K562 (cell line): Measurements from ENCODE around the gene TERT. TPM values are rescaled to one million over a fixed set of nuclear protein-coding genes. Genes with fewer than 3 reads are reported as not detected.
A peak's percentile ranks its signal among the peaks of the same experiment; 100 is the strongest.

Source experiments
- ATAC-seq: fragments of 200-7000 bp; cut with Tn5 transposase; 3 replicates; pipeline ENCODE4 v1.9.1; 2020; ENCODE audit warnings: moderate library complexity
- BruUV-seq: library from RNA; stranded (reverse); fragments of 400-500 nt; replicated peaks from 2 replicates; lab custom pipeline; 2021; lab: Mats Ljungman, UMichigan
- CTCF ChIA-PET: fragments of 300-600 bp; formaldehyde crosslinking; extraction: SDS; loops from one replicate; lab custom pipeline; 2021; ENCODE audit warnings: low intra/inter-chr PET ratio; lab: Yijun Ruan, JAX
- POLR2A ChIA-PET: fragments of 300-600, 350-650 bp; sonication (Branson Sonifier 250); formaldehyde crosslinking; extraction: SDS; loops from one replicate; lab custom pipeline; 2021; ENCODE audit warnings: antibody characterized with exemption, inconsistent platforms; lab: Yijun Ruan, JAX
- DNase-seq, 4 experiments: peaks; one replicate each; pipeline versions ENCODE4 v3.0.0 to v3.0.0-alpha.2; 2011 to 2018; ENCODE audit warnings: low spot score in 3 of 4, mixed read lengths in 3 of 4; ENCODE audit errors: extremely low read depth in 1 of 4
- FAIRE-seq: peaks from 2 replicates; lab custom pipeline; 2011; peaks lifted over from hg19 to GRCh38; lab: Jason Lieb, UNC
- H2AFZ ChIP-seq: 2 replicates; pipeline ENCODE4 v1.6.0; 2011; ENCODE audit warnings: low read depth, low read length, control low read depth, inconsistent platforms
- H3K27ac ChIP-seq: fragments of 200-600 bp; 3 replicates; pipeline ENCODE4 v1.8.0; 2011; ENCODE audit warnings: low read depth, mild to moderate bottlenecking, control low read depth, inconsistent platforms, low read length, moderate library complexity, mixed read lengths; ENCODE audit errors: extremely low read depth
- H3K27me3 ChIP-seq, 2 experiments: fragments of 300-600 bp in 1 of 2; 2 replicates in 1 of 2; 3 replicates in 1 of 2; pipeline versions ENCODE4 v1.6.0 to v1.8.0; 2011; ENCODE audit warnings: inconsistent platforms in 2 of 2, low read length in 2 of 2, mild to moderate bottlenecking in 1 of 2, mixed read lengths in 1 of 2, moderate library complexity in 1 of 2; ENCODE audit not compliant: control insufficient read depth in 2 of 2, insufficient read depth in 2 of 2
- H3K36me3 ChIP-seq: fragments of 300-600 bp; 3 replicates; pipeline ENCODE4 v1.8.0; 2011; ENCODE audit warnings: mild to moderate bottlenecking, low read length, inconsistent platforms; ENCODE audit not compliant: control insufficient read depth, insufficient read depth
- H3K4me1 ChIP-seq, 2 experiments: fragments of 200-600 bp in 1 of 2; replicated peaks in 1 of 2; 2 replicates in 1 of 2; 3 replicates in 1 of 2; pipeline versions ENCODE4 v1.5.1 to v1.8.0; 2011; ENCODE audit warnings: inconsistent platforms in 2 of 2, low read length in 2 of 2, mild to moderate bottlenecking in 1 of 2, mixed read lengths in 1 of 2, moderate library complexity in 1 of 2; ENCODE audit not compliant: control insufficient read depth in 2 of 2, insufficient read depth in 2 of 2
- H3K4me2 ChIP-seq: 2 replicates; pipeline ENCODE4 v1.6.1; 2011; ENCODE audit warnings: low read length, control low read depth, inconsistent platforms, mixed read lengths; ENCODE audit not compliant: insufficient read depth
- H3K4me3 ChIP-seq: fragments of 200-600 bp; sonication (generic), shearing (Covaris generic); 2 replicates; pipeline ENCODE4 v1.5.1; 2016; ENCODE audit warnings: control low read depth, inconsistent platforms
- H3K79me2 ChIP-seq: fragments of 200-600 bp; 3 replicates; pipeline ENCODE4 v1.8.0; 2011; ENCODE audit warnings: low read length, inconsistent platforms; ENCODE audit not compliant: control insufficient read depth, insufficient read depth
- H3K9ac ChIP-seq, 2 experiments: 2 replicates each; pipeline versions ENCODE4 v1.6.0 to v1.6.1; 2011; ENCODE audit warnings: low read depth in 2 of 2, low read length in 2 of 2, control low read depth in 1 of 2, inconsistent platforms in 1 of 2, mild to moderate bottlenecking in 1 of 2, mixed read lengths in 1 of 2; ENCODE audit not compliant: insufficient read depth in 1 of 2
- H3K9me1 ChIP-seq: one replicate; pipeline ENCODE4 v1.6.0; 2011; ENCODE audit warnings: inconsistent platforms, mild to moderate bottlenecking, low read length, moderate library complexity; ENCODE audit not compliant: control insufficient read depth, insufficient read depth
- H3K9me3 ChIP-seq: replicated peaks from 2 replicates; pipeline ENCODE4 v1.5.1; 2011; ENCODE audit warnings: low read depth, low read length, inconsistent platforms; ENCODE audit not compliant: control insufficient read depth, insufficient read depth
- H4K20me1 ChIP-seq: replicated peaks from 2 replicates; pipeline ENCODE4 v1.6.1; 2011; ENCODE audit warnings: low read length, inconsistent platforms, mixed read lengths; ENCODE audit not compliant: control insufficient read depth, insufficient read depth
- BHLHE40 ChIP-seq: IDR thresholded peaks from 2 replicates; pipeline ENCODE4 v1.6.1; 2011; ENCODE audit warnings: low read length, improper control_type of control experiment
- KHSRP ChIP-seq: fragments of 450-650 bp; IDR thresholded peaks from 2 replicates; pipeline ENCODE4 v1.6.1; 2017
- MGA ChIP-seq: fragments of 450-650 bp; IDR thresholded peaks from 2 replicates; pipeline ENCODE4 v1.6.1; 2016; ENCODE audit warnings: mild to moderate bottlenecking, moderate library complexity
- TGIF2 ChIP-seq: sonication (generic); formaldehyde crosslinking; IDR thresholded peaks from 2 replicates; pipeline ENCODE4 v1.8.1; 2022; ENCODE audit warnings: mild to moderate bottlenecking, missing genetic modification reagents, moderate library complexity
- ZNF830 ChIP-seq: fragments of 250-450 bp; sonication (Bioruptor Pico); IDR thresholded peaks from 2 replicates; pipeline ENCODE4 v1.5.0; 2021; ENCODE audit warnings: mild to moderate bottlenecking
- WGBS: fragments of 100-300 bp; shearing (Covaris generic); methylation state at CpG from one replicate; pipeline ENCODE4 v1.1.6; 2016; ENCODE audit warnings: low coverage, mixed read lengths; ENCODE audit not compliant: insufficient coverage; ENCODE audit errors: missing lambda C conversion rate; 5-methylcytosine and 5-hydroxymethylcytosine counted together
- in situ Hi-C: fragments of 300-500 bp; cut with MboI; formaldehyde crosslinking; loops from 4 replicates; pipeline ENCODE4 v1.15.0; 2018; ENCODE audit warnings: inconsistent platforms, mixed read lengths
- intact Hi-C: fragments of 100-400 bp; cut with micrococcal nuclease; formaldehyde crosslinking; loops from 2 replicates; pipeline ENCODE4 v1.14.2; 2022
- polyA plus RNA-seq, 8 experiments: library from polyadenylated mRNA; depleted of rRNA in 4 of 8; stranded (reverse) in 5 of 8; unstranded in 3 of 8; fragments of >200 nt; fragmentation: Nextera tagmentation in 2 of 8; fragmentation: Illumina TruSeq in 1 of 8; extraction: Ambion mirVana in 2 of 8; extraction: Trizol in 1 of 8; gene quantifications; 2 replicates each; pipeline versions ENCODE4 v1.2.1 to v1.2.3, GENCODE V29; 2011 to 2014; ENCODE audit warnings: inconsistent platforms in 1 of 8, missing spikeins in 1 of 8
- total RNA-seq, 7 experiments: library from RNA; depleted of rRNA in 6 of 7; stranded (reverse); fragments of >200 nt in 6 of 7; fragmentation: Illumina TruSeq in 2 of 7; extraction: Trizol in 2 of 7; gene quantifications; 2 replicates each; pipeline versions ENCODE4 v1.2.1 to v1.2.3, GENCODE V29; 2011 to 2021; ENCODE audit warnings: low replicate concordance in 1 of 7

Gene TERT
- total and polyA plus RNA-seq, 9 of the 15 experiments (the other 6 are each of a cell fraction or from before 2014, with no cell fraction given), result 0.08 to 4.5 (median 0.98) TPM; not detected in 1

- ChIA-PET POLR2A (interaction anchor here (1.2 kb wide), 1 partner anchor 12 kb away, joined by 4 read pairs; no protein-coding TSS in a partner anchor), CTCF (no interaction called here)
- intact Hi-C loops (no loop called here), in situ Hi-C loops (no loop called here)
- no peaks in the 10 kb centered on the region for H3K9me3 ChIP-seq
- no peak overlapping the region for H3K4me3 ChIP-seq
- H3K27me3 ChIP-seq, result peaks cover 45 to 54% of the 10 kb centered on the region in 2 experiments
- no peak for TF ChIP-seq KHSRP
- TF ChIP-seq ZNF830 (CRISPR knock-in tag), result no peak
- TF ChIP-seq MGA, result no peak
- TF ChIP-seq BHLHE40, result no peak
- no peak for TF ChIP-seq TGIF2 (CRISPR knock-in tag)
- H3K4me1 ChIP-seq, result peaks cover 0 to 16% of the 10 kb centered on the region in 2 experiments; a peak in 2 of 5 replicates
- H3K36me3 ChIP-seq, result no peaks in the 10 kb centered on the region
- no peak overlapping the region for H2AFZ ChIP-seq
- no peaks in the 10 kb centered on the region for H3K9me1 ChIP-seq
- H4K20me1 ChIP-seq, result no peaks in the 10 kb centered on the region; the same call in 1 of the 2 replicates
- DNase-seq (no peak), FAIRE-seq (no peak), ATAC-seq (peak; percentile 8; the same call in 2 of the 3 replicates)
- H3K9ac ChIP-seq, result no peak overlapping the region; a peak in 1 of 4 replicates
- no peaks in the 10 kb centered on the region for H3K79me2 ChIP-seq
- WGBS, result 16% methylated on average over 17 of the region's 17 CpGs
- no peak overlapping the region for H3K27ac ChIP-seq
- BruUV-seq, result no TSS peak
- no peak overlapping the region for H3K4me2 ChIP-seq
These were observed 5.1 kb upstream of the TERT start for GRCh38 chr5:1299961-1300360.
